Stimulated activated CD8-positive, alpha-beta memory T cell treated with anti-CD3 and anti-CD28 coated beads, Interleukin-7, amount 100 ng/mL, for 4 hours (primary cell): ENCODE results near the gene PPFIBP1.
"Not testable (repeated sequence)": the region's sequence is repeated elsewhere in the genome, so short reads cannot be mapped to it uniquely, and the experiment has no call there.

Source experiments
- DNase-seq, 2 donors: peaks; one replicate each; pipeline ENCODE4 v3.0.0-alpha.2; 2020; ENCODE audit warnings: low read depth in 2 of 2

The PPFIBP1 gene

DNA sequence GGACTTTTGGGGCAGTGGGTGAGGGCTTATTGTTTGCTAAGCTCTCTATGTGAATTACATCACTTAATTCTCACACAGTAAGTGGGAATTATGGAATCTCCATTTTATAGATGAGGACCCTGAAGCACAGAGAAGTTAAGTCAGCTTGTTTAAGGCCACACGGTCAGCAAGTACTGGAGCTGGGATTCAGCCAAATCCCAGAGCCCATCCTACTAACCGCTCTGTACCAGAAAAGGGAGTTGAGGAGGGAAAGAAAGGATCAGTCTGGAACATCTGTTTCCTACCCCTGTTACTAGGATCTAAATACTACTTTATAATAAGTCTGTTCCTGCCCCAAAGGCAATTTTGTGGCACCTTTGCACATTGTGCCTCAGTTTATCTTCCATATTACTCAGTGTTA is 42.6 kb downstream of the PPFIBP1 start:
- no peak for DNase-seq

GRCh38 chr12:27571463-27571862 is 47.5 kb downstream of the PPFIBP1 start:
- no peak for DNase-seq

DNA sequence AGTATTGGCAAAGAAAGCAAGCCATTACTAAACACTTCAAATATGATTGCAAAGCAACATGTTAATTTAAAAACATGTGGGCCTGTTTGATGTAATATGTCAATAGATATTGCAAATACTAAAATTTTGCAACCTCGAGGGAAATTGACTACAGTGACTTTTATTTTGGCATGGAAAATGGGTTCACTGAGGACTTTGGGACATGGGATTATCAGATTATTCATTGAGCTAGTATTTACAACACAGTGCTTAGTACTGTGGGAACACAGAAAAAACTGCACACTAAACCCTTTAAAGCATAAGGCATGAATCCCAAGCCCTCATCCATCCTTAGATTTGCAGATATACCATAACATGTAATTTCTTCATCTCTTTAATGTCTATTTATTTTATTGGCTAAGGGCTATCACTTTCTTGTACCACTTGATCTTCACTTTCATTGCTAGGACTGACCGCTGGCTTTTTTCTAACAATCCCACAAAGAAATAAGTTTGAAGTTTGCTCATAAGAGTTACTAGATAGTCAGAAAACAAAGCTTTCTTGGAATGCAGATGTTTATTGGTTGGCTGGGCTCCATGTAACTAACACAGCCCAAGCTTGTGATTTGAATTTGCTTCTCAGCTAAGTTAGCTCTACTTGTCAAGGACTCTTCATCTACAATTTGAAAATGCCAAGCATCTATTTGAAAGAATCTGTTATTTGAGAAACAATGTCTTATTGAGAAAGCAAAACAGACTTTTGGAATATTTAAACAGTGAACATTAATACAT is 48.7 kb downstream of the PPFIBP1 start:
- DNase-seq, result no peak

GRCh38 chr12:27573972-27574371 is 50.0 kb downstream of the PPFIBP1 start:
- DNase-seq, result no peak

GRCh38 chr12:27575090-27575761 is 51.2 kb downstream of the PPFIBP1 start:
- DNase-seq, result no peak

GRCh38 chr12:27575762-27576118 is 51.7 kb downstream of the PPFIBP1 start:
- DNase-seq, result no peak

DNA sequence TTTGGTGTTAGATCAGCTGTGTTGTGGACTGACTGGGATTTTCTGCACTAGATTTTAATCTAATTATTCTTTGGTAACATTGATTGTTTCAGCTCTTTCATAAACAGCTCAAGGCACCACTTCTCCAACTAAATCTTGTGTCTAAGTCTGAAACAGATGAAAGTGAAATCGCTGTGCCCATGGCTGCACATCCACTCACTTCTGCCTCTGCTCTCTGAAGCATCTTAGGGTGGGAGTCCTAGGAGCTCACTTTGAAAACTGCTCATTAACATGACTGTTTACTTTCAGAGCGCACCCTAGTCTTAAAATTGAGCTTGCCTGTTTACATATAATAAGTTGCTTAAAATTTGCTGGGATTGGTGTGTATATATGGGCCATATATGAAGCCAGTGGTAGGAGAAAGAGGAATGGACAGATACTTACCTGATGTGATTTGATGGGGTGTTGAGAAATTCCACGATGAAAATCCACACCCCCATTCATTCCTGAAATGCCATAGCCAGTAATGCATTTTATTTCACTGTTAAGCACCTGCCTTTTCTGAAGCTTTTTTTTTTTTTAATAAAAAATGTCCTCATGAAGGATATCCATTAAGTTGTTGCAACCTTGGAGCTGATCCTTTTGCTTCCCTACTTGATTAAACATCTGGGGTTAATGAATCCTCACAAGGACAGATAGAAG is 52.8 kb downstream of the PPFIBP1 start:
- no peak for DNase-seq

DNA sequence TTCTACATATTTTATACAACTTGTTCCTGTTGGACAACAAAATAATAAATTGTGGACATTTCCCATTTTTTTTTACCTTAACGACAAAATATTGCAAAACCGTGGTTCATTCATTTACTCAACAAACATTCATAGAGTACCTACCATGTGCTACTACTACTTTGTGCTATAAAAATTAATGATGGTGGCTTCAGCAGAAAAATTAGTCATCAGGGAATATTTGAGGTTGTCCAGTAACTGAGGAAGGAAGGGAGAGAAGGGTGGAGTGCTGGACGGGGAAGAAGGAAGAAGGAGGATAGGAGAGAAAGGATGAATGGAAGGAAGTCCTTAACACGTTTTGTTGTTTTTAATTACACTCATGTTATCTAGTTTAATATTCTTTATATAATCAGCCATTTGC is 53.7 kb downstream of the PPFIBP1 start:
- DNase-seq, result no peak

DNA sequence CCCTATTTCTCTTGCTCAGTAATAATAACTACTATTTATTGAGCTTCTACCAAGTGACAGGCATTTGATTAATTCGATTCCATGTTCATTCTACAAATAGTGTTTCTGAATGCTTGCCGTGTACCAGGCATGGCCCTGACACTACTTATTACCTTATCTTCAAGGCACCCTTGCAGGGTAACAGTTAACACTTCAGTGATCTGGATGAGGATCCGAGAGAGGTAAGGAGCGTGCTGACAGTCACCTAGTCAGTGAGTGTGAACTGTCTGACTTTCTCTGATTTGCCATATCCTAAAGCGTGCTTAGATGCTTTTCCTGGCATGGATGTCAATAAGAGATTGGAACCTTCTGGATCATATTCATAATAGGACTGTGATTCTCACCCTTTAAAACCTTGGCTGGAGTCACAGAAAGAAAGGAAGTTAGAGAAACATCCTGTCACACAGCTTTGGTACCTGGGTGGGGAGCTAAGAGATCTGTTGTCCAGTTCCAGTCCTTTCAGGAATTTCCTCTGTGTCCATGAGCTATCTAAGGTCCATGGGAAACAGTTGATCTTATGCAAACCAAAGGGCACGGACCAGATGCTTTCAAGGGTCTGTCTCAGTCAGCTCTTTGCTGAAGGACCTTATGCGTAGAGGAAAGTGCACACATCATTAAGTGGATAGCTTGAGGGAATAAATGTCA is 54.8 kb downstream of the PPFIBP1 start:
- DNase-seq, result no peak

DNA sequence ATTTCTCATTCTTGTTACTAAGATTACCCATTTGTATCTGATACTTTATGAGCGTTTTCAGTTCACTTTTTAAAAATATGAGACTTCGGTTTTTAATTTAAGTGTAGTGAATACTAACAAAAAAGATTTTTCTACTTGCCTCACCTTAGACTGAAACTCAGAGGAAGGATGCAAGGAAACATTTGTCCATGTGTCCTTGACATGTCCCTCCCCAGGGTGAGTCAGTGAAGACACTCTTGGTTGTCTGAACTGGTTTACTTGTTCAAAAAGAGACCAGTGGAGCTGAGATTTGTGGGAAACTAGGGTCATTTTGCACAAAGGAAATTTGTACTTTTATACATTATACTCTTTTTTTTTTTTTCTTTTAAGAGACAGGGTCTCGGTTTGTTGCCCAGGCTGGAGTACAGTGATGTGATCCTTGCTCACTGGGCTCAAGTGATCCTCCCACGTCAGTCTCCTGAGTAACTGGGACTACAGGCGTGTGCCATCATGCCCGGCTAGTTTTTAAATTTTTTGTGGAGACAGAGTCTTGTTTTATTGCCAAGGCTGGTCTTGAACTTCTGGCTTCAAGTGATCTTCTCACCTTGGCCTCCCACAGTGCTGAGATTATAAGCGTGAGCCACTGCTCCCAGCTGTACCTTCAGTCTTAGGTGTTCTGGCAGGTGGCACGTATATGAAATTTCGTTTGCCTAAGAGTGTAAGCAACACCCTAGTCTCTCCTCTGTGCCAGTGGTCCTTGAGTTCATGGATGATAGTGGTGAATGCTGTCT is 56.7 kb downstream of the PPFIBP1 start:
- DNase-seq, result no peak

GRCh38 chr12:27581331-27581671 is 57.3 kb downstream of the PPFIBP1 start:
- DNase-seq, result not testable (repeated sequence)

DNA sequence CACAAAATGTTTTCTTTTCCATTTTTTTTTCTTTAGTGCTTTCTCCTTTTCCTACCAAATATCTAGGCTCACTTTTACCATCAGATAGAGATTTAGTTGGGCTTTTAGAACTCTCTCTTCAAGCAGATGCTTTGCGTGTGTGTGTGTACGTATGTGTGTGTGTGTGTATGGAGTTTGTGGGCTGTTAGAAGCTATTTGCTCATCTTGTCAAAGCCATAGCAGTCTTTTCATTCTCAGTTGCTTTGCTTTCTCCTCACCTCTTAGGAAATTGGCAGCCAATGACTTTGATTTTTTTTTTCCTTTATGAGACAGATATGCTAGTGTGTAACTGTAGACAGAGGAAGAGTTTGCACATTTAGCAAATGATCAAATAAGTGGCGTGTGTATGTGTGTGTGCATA is 57.8 kb downstream of the PPFIBP1 start:
- not testable (repeated sequence) for DNase-seq

DNA sequence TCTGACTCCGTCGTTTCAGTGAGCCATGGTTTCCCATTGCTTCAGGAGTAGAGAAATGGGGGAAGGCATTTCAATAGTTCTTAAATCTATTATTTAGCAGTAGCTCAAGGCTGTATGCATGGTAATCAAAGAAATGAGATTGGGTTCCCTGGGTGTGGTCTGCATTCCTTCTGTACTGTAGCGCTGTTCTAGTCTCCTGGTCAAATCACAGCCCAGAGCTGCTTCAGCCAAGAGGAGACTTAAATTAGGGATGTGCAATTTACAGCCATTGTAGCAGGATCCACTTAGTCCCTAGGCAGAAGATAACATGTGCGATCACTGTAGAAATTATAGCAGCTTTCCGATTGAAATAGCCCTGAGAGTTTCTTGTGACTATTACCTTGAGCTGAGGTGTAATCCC is 58.4 kb downstream of the PPFIBP1 start:
- not testable (repeated sequence) for DNase-seq

GRCh38 chr12:27583057-27583797 is 59.2 kb downstream of the PPFIBP1 start:
- no peak for DNase-seq

DNA sequence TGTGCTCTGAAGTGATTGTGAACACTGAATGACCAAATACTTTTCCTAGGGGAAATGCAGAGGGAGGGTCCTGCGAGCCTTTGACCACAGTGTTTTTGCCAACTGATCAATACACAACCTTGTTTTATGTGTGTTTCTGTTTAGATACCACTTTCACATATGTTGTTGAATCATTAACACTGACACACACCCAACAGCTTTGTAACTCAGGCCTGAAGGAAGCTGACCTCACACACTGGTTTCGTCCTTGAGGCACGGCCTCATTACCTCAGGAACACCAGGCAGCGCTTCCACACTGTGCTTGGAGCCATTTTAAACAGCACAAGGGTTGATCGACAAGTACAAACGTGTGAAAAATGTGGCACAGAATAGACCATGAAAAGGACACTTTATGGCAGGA is 60.0 kb downstream of the PPFIBP1 start:
- no peak for DNase-seq

- DNase-seq, result no peak
Measured at GRCh38 chr12:27585739-27586265, 61.8 kb downstream of the PPFIBP1 start.

GRCh38 chr12:27588075-27588730 is 64.2 kb downstream of the PPFIBP1 start:
- DNase-seq, result not testable (repeated sequence)

- no peak for DNase-seq
Measured at GRCh38 chr12:27588776-27589175, 64.8 kb downstream of the PPFIBP1 start.

DNA sequence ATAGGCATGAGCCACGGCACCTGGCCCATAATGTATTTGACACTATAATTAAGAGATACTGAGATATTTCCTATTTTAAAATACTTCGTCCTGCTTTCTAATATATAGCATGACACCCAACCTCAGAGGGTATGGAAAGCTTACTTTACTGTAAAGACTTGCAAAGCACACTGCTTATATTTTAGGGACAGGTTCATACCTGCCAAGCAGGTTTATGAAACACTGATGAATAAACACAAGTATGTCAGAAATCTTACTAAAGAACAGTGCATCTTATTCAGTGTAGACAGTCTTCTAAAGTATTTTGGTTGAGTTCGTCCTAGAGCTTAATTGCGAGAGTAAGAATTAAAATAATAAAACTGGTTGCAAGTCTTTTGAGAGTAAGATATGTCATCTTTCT is 65.4 kb downstream of the PPFIBP1 start:
- no peak for DNase-seq

DNA sequence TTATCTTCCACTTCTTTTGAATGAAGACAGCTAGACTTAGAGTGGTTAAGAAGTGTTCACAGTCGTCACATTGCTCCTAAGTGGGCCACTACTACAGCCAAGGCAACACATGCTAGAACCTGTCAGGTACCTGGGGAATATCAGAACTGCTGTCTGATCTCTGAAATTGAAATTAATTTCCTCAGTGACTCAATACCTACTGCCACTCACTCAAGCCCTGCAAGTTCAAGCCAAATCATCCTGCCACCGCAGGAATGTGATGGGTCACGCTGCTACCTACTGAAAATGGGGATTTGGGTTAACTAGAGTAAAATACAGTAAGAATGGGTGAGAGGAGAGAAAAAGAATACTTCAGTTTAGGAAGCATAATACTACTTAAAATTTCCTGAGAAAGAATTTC is 67.7 kb downstream of the PPFIBP1 start:
- DNase-seq, result not testable (repeated sequence)
